GM12878 (cell line): Measurements from ENCODE around the gene OSBPL10. TPM values are rescaled to one million over a fixed set of nuclear protein-coding genes. Genes with fewer than 3 reads are reported as not detected.

Source experiments
- ZNF687 ChIP-seq: fragments of 450-650 bp; IDR thresholded peaks from 2 replicates; pipeline ENCODE4 v1.6.1; 2017; ENCODE audit warnings: mild to moderate bottlenecking, moderate library complexity
- polyA plus RNA-seq, 11 experiments: library from polyadenylated mRNA; depleted of rRNA in 4 of 11; unstranded in 6 of 11; stranded (reverse) in 5 of 11; fragments of >200 nt; fragmentation: Nextera tagmentation in 4 of 11; fragmentation: Illumina TruSeq in 1 of 11; extraction: Ambion mirVana in 4 of 11; extraction: Trizol in 1 of 11; gene quantifications; 1 replicate in 1 of 11; 2 replicates in 10 of 11; pipeline versions ENCODE4 v1.2.1 to v1.2.3, GENCODE V29; 2011 to 2016; ENCODE audit warnings: inconsistent platforms in 2 of 11, missing spikeins in 2 of 11, low read depth in 1 of 11
- total RNA-seq, 4 experiments: library from RNA; depleted of rRNA in 3 of 4; stranded (reverse); fragments of >200 nt in 3 of 4; fragmentation: Illumina TruSeq in 1 of 4; extraction: Trizol in 1 of 4; gene quantifications; 2 replicates each; pipeline versions ENCODE4 v1.2.1 to v1.2.3, GENCODE V29; 2013 to 2021
- TF ChIP-seq, protein P1 (sequence below): fragments of 450-650 bp; formaldehyde crosslinking; IDR thresholded peaks from 2 replicates; pipeline ENCODE4 v1.4.0; 2022; ENCODE audit warnings: mild to moderate bottlenecking, moderate library complexity
- TF ChIP-seq, protein P2 (sequence below): fragments of 450-650 bp; formaldehyde crosslinking; IDR thresholded peaks from 2 replicates; pipeline ENCODE4 v1.4.0; 2020; ENCODE audit warnings: mild to moderate bottlenecking, moderate library complexity
- TF ChIP-seq, protein P3 (sequence below), 3 experiments: IDR thresholded peaks in 2 of 3; conservative IDR thresholded peaks in 1 of 3; 2 replicates each; pipeline ENCODE4 v1.5.1; 2011; ENCODE audit warnings: low read depth in 3 of 3, low read length in 3 of 3, mild to moderate bottlenecking in 3 of 3, control low read depth in 2 of 3, moderate library complexity in 2 of 3, inconsistent platforms in 1 of 3, mixed read lengths in 1 of 3; ENCODE audit not compliant: control insufficient read depth in 2 of 3, insufficient read depth in 1 of 3; ENCODE audit errors: extremely low read depth in 1 of 3

Gene OSBPL10
- total and polyA plus RNA-seq, 10 of the 15 experiments (the other 5 are each of a cell fraction or from before 2014, with no cell fraction given): 0.03 to 0.25 (median 0.09) TPM; not detected in 5

DNA sequence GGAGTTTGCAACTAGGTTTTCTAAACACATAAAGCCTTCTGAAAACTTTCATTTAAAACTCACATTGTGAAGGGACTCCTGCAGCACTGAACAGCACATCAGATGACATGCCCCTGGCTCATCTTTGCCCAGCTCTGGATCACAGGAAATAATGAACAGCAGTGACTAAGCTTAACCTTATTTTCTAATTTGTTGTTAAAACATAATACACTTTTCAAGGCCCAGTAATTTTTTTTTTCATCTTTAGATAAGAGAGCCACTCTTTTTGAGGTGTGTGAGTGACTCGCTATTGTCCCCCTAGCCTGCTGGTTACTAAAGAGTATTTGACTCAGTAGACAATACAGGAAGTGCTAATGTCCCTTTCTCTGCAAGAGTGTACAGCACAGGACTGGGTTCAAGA is 204.0 kb downstream of the OSBPL10 start (continued):
- TF ChIP-seq ZNF687: no peak
- TF ChIP-seq, protein P1, sequence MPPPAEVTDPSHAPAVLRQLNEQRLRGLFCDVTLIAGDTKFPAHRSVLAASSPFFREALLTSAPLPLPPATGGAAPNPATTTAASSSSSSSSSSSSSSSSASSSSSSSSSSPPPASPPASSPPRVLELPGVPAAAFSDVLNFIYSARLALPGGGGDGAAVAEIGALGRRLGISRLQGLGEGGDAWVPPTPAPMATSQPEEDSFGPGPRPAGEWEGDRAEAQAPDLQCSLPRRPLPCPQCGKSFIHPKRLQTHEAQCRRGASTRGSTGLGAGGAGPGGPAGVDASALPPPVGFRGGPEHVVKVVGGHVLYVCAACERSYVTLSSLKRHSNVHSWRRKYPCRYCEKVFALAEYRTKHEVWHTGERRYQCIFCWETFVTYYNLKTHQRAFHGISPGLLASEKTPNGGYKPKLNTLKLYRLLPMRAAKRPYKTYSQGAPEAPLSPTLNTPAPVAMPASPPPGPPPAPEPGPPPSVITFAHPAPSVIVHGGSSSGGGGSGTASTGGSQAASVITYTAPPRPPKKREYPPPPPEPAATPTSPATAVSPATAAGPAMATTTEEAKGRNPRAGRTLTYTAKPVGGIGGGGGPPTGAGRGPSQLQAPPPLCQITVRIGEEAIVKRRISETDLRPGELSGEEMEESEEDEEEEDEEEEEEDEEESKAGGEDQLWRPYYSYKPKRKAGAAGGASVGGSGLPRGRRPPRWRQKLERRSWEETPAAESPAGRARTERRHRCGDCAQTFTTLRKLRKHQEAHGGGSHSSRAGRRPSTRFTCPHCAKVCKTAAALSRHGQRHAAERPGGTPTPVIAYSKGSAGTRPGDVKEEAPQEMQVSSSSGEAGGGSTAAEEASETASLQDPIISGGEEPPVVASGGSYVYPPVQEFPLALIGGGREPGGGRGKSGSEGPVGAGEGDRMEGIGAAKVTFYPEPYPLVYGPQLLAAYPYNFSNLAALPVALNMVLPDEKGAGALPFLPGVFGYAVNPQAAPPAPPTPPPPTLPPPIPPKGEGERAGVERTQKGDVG (CRISPR knock-in tag): no peak
- TF ChIP-seq, protein P2, sequence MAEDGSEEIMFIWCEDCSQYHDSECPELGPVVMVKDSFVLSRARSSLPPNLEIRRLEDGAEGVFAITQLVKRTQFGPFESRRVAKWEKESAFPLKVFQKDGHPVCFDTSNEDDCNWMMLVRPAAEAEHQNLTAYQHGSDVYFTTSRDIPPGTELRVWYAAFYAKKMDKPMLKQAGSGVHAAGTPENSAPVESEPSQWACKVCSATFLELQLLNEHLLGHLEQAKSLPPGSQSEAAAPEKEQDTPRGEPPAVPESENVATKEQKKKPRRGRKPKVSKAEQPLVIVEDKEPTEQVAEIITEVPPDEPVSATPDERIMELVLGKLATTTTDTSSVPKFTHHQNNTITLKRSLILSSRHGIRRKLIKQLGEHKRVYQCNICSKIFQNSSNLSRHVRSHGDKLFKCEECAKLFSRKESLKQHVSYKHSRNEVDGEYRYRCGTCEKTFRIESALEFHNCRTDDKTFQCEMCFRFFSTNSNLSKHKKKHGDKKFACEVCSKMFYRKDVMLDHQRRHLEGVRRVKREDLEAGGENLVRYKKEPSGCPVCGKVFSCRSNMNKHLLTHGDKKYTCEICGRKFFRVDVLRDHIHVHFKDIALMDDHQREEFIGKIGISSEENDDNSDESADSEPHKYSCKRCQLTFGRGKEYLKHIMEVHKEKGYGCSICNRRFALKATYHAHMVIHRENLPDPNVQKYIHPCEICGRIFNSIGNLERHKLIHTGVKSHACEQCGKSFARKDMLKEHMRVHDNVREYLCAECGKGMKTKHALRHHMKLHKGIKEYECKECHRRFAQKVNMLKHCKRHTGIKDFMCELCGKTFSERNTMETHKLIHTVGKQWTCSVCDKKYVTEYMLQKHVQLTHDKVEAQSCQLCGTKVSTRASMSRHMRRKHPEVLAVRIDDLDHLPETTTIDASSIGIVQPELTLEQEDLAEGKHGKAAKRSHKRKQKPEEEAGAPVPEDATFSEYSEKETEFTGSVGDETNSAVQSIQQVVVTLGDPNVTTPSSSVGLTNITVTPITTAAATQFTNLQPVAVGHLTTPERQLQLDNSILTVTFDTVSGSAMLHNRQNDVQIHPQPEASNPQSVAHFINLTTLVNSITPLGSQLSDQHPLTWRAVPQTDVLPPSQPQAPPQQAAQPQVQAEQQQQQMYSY (CRISPR knock-in tag): no peak
- TF ChIP-seq, protein P3, sequence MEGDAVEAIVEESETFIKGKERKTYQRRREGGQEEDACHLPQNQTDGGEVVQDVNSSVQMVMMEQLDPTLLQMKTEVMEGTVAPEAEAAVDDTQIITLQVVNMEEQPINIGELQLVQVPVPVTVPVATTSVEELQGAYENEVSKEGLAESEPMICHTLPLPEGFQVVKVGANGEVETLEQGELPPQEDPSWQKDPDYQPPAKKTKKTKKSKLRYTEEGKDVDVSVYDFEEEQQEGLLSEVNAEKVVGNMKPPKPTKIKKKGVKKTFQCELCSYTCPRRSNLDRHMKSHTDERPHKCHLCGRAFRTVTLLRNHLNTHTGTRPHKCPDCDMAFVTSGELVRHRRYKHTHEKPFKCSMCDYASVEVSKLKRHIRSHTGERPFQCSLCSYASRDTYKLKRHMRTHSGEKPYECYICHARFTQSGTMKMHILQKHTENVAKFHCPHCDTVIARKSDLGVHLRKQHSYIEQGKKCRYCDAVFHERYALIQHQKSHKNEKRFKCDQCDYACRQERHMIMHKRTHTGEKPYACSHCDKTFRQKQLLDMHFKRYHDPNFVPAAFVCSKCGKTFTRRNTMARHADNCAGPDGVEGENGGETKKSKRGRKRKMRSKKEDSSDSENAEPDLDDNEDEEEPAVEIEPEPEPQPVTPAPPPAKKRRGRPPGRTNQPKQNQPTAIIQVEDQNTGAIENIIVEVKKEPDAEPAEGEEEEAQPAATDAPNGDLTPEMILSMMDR (IDR thresholded peaks at IDR 0.05 in 2 of 3, conservative IDR thresholded peaks at IDR 0.05 in 1 of 3; ENCODE audit: control insufficient read depth in 2 of 3, extremely low read depth in 1 of 3, insufficient read depth in 1 of 3, low read depth in 3 of 3, low read length in 3 of 3): no peak
